Measurements from ENCODE around the gene TBC1D32.
"Not testable (repeated sequence)": the region's sequence is repeated elsewhere in the genome, so short reads cannot be mapped to it uniquely, and the experiment has no call there.

TBC1D32 gene

DNA sequence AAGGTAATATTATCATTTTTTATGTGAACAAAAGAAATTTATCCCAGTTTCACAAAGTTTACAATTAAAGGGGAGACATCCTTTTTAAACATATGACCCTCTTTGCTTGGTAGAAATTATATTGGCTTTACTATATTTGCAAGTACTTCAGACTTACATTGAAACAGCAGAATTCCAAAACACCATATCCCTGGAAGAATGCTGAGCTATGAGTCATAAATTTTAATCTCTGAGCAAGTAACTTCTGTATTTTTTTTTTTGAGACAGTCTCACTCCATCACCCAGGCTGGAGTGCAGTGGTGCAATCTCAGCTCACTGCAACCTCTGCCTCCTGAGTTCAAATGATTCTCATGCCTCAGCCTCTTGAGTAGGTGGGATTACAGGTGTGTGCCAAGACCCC is 240.4 kb downstream of the TBC1D32 start:
- DNase-seq: no peak

DNA sequence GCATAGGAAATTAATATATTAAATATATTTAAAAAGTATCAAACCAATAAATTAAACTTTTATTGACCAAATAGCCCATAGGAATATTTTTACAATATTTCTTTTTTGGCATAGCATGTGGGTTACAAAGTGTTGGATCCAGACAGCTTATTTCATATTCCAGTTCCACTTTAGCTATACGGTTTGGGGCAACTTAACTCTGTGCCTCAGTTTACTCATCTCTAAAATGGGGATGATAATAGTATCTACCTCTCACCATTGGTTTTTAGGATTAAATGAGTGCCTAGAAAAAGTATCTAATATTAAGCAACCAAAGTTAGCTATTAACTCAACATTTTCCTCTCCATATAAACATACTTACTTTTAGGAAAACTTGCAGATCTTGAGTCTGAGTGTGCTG is 243.8 kb downstream of the TBC1D32 start:
- no peak for DNase-seq

DNA sequence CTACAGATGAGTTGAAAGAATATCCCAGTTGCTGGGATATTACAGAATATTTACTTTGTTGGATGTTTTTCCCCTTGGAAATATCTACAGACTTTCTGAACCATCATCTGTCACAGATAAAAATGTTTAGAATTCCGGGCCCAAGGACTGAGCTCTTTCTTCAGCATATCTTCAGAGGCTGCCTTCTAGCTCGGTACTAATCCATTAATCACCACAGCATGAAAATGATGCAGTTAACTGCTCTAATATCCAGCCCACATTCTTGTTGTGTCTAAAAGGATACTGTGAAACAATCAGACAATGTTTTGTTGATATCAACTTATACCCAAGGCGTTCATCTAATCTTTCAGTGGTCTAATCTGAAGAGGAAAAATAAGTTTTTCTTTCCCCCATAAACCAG is 247.4 kb downstream of the TBC1D32 start:
- DNase-seq: no peak

DNA sequence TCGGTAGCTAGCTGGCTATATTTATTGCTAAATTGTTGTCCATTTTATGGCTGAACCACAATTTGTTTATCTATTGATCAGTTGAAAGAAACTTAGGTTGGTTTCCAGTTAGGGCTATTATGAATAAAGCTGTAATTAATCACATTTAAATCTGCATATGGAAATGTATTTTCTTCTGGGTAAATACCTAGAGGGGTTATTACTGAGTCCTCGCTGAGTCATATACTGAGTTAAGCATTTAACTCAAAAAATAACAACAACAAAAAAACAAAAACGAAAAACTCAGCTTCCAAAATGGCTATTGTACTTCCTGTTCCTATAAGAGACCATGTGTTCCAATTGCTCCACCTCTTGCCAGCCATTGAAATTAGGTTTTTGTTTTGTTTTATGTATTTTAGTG is 258.2 kb downstream of the TBC1D32 start:
- DNase-seq: no peak

DNA sequence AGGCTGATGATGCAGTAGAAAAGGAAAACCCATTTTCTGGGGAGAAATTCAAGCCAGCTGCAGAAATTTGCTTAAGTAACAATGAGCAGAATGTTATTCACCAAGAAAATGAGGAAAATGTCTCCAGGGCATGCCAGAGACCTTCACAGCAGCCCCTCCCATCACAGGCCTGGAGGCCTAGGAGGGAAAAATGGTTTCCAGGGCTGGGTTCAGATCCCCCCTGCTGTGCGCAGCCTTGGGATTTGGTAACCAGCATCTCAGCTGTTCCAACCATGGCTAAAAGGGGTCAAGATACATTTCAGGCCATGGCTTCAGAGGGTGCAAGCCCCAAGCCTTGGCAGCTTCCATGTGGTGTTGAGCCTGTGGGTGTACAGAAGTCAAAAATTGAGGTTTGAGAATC is 265.5 kb downstream of the TBC1D32 start:
- not testable (repeated sequence) for DNase-seq

DNA sequence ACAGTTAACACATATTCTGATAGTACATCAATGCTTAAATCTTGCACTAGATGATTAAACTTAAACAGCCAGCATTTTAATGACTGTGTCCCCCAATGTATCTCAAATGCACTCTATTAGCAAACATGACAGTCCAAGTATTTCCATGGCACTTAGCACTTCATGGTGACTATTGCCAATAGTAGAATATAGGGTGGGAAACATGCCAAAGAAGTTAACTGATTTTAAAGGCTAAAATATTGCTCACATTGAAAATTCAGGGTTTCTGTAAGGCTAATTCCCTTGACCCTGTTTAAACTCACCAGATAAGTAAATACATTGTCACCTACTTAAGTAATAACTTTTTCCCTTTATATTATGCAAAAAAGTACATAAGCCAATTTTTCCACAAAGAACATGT is 266.9 kb downstream of the TBC1D32 start:
- DNase-seq: no peak

DNA sequence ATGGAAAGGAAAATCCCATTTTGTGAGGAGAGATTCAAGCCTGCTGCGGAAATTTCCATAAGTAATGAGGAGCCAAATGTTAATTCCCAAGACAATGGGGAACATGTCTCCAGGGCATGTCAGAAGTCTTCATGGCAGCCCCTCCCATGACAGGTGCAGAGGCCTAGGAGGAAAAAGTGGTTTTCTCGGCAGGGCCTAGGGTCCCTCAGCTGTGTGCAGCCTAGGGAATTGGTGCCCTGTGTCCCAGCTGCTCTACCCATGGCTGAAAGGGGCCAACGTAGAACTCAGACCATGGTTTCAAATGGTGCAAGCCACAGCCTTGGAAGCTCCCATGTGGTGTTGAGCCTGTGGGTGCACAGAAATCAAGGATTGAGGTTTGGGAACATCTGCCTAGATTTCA is 269.9 kb downstream of the TBC1D32 start:
- DNase-seq: no peak

DNA sequence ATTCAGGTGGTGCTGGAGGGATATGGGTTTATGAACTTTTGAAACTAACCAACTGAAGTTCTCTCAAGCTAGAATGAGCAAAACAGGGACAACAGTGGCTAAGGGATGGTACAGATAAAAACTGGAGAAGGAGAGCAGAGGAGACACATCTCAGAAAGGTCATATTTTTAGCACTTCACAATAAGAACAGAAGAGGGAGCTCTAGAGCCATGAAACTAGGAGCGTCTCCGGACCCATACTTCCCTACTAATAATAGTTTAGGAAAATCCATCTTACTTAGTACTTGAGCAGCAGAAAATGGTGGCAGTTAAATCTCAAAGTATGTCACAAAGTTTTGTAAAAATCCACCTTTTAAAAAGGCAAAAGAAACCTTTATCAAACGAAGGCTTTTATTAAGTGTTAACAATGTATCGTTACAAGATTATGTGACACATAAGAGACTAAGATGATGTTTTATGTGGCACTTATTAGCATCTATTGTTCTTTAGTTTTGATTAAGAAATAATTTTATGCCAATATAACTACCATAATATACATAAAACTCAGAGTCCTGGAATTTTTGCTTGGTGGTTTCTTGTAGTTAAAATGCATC is 278.6 kb downstream of the TBC1D32 start:
- no peak for DNase-seq

DNA sequence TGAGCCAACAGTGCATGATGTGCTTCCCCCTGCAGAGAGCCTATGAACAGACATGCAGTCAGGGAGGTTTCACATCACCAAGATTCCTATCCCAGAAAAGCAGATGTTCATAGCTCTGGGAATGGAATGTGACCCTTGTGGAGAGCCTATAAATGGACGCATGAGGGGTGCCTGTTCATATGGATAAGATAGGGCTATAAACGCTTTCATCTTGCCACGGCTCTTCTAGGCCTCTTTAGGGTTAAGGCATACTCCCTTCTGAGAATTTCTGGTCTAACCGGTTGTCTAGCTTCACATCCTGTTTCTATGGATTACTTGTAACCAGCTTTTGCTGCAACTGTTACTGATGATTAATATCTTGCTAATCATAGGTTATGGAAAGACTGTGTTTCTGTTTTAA is 285.7 kb downstream of the TBC1D32 start:
- not testable (repeated sequence) for DNase-seq

DNA sequence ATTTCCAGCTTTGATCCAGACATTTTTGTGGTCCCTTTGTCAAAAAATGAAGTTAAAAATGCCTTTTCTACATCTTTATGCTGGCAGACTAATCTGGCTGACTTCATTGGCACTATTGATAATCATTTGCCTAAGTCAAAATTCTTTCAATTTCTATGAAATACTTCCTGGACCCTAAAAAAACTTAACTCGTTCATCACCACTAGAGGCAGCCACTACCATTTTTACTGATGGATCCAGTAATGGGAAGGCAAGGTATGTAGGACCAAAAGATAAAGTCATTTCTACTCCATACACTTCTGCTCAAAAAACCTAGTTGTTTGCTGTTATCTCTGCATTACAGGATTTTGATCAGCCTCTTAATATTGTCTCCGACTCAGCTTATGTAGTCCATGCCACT is 289.4 kb downstream of the TBC1D32 start:
- DNase-seq: not testable (repeated sequence)

DNA sequence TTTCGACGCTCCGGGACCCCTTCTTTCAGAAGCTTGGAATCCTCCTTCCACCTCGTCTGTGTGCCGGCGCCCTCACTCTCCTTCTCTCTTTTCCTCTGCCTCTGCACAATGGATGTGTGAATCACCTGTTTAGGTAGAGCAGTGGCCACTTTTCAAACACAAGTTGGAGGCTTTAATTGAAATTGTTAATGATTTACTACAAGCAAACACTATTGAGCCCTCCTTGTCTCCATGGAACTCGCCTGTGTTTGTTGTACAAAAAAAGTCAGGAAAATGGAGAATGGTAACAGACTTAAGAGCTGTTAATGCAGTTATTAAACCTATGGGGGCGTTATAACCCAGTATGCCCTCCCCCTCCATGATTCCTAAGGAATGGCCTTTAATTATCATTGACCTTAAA is 290.6 kb downstream of the TBC1D32 start:
- DNase-seq: not testable (repeated sequence)

DNA sequence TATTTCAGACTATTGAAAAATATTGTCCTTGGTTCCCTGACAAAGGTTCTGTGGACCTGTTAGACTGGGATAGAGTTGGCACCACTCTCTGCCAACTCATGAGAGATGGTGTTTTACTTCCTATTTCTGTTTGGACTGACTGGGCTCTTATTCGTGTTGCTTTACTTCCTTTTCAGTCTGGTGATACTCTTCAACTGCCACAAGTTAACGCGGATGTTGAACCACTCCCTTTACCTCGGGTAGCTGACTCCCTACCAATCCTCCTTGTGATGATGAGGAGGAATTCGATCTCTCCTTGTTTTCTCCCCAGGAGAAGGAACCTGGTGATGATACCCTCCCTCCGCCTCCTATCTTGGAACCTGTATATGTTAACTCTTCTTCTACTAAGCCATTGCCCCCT is 291.1 kb downstream of the TBC1D32 start:
- DNase-seq: not testable (repeated sequence)

DNA sequence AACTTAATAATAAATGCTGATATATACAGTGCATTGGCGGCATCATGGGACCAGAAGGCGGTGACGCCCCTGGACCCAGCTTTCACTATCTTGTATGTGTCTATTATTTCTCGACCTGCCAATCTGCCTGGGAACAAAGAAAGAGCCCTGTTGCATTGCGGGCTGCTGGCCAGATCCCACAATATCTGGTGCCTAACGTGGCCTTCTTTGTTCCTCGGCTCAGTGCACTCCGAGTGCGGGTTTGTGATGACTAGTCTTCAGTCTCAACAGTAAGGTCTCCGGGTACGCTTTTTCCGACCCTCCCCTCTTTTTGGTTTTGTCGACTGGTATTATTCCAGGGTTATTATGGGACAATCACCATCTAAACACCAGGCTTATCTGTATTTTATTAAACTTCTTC is 291.5 kb downstream of the TBC1D32 start:
- DNase-seq: no peak

DNA sequence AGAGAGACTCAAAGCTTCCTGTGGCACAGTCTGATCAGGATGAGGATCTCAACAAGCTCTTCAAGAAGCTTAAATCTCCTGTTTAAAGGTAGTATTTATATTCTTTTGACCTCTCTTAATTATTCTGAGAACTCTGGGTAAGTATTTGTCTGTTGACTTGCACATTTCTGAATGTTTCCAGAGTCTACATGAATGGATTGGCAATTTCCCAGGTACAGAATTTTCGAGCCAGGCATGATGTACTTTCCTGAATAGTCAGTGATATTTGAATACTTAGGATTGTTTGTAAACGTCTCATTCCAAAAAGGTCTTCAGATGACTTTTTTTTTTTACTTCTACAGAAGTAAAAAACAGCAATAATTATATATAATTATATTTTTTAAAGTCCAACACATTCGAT is 293.4 kb downstream of the TBC1D32 start:
- DNase-seq: no peak

DNA sequence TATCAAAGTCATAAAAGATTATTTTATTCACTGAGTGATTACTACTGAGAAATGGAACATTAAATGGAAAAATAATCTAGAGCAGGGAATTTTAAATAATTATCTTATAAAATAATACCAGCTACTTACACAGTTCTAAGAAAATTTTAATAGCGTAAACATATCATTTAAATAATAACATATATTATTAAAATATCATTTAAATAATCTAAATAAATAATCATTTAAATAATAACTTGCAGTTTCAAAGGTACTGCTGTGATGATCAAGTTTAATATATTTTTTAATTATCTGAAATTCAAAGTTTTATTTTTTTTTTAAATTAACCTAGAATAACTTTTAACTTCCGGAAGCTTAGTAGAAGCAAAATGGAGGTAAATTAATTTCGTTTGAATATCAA is 301.2 kb downstream of the TBC1D32 start:
- no peak for DNase-seq

DNA sequence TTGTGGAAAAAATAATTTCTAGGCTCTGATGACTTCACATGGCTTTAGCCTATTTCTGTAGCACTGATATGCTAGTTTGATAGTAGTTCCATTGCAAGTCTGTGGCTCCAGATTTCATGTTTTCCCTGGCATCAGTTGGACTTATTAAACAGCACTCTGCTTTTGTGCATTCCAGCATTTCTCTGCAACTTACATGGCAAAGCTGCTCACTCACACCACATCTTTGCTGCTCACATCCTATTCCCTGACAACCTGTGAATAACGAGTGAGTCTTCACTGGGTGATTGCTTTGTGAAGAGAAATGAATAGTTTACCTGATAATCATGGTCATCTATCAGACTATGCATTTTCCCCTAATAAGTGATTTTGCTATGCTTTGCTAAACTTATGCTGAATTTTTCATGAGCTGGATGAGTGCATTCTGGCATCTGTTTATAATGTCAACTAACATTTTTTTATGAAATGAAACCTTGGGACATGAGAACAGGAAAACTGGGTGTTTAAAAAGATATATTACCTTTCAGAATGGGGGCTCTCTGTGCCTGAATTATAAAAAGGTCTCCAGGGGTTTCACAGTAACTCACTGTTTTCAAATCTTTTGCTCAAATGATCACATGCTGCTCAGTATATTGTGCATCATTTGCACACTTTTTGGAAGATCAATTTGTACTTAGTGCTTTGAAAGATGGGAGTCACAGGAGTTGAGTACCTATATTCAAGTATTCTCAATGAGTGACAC is 301.8 kb downstream of the TBC1D32 start:
- no peak for DNase-seq
